HEK293 (cell line): ENCODE data around the gene OGFRL1.

Experiments
- CTCF ChIA-PET: fragments of 350-600 bp; formaldehyde crosslinking; extraction: SDS; loops from one replicate; lab custom pipeline; 2021; ENCODE audit warnings: antibody characterized with exemption; lab: Yijun Ruan, JAX
- POLR2A ChIA-PET: fragments of 300-600 bp; formaldehyde crosslinking; extraction: SDS; loops from one replicate; lab custom pipeline; 2020; ENCODE audit warnings: antibody characterized with exemption, inconsistent platforms; lab: Yijun Ruan, JAX
- H3K27ac ChIP-seq: fragments of 200-500 bp; sonication (Bioruptor generic); 2 replicates; pipeline ENCODE4 v1.5.1; 2014; ENCODE audit warnings: low read depth, low read length, control low read depth, inconsistent platforms; ENCODE audit errors: extremely low read depth
- H3K36me3 ChIP-seq, 2 experiments: fragments of 200-500 bp in 1 of 2; sonication (Bioruptor generic) in 1 of 2; 1 replicate in 1 of 2; 2 replicates in 1 of 2; pipeline ENCODE4 v1.5.1; 2014 to 2017; ENCODE audit warnings: inconsistent platforms in 2 of 2, low read length in 2 of 2; ENCODE audit not compliant: control insufficient read depth in 2 of 2, insufficient read depth in 1 of 2
- H3K4me1 ChIP-seq: fragments of 200-500 bp; sonication (Bioruptor generic); 2 replicates; pipeline ENCODE4 v1.5.1; 2014; ENCODE audit warnings: mild to moderate bottlenecking, low read length, inconsistent platforms; ENCODE audit not compliant: control insufficient read depth, insufficient read depth
- H3K4me3 ChIP-seq: 2 replicates; pipeline ENCODE4 v1.5.1; 2011; ENCODE audit warnings: low read depth, mild to moderate bottlenecking, control low read depth, low read length, moderate library complexity
- H3K9me3 ChIP-seq: fragments of 200-500 bp; sonication (Bioruptor generic); 2 replicates; pipeline ENCODE4 v1.5.1; 2014; ENCODE audit warnings: low read depth, low read length, inconsistent platforms; ENCODE audit not compliant: control insufficient read depth, insufficient read depth
- BCL11A ChIP-seq: fragments of 450-650 bp; formaldehyde crosslinking; IDR thresholded peaks from 2 replicates; pipeline ENCODE4 v1.5.1; 2016; ENCODE audit warnings: low read depth, missing biosample characterization, missing genetic modification characterization
- GLIS1 ChIP-seq: fragments of 450-650 bp; formaldehyde crosslinking; IDR thresholded peaks from 2 replicates; pipeline ENCODE4 v1.5.1; 2016; ENCODE audit warnings: missing biosample characterization, missing genetic modification characterization
- KLF1 ChIP-seq: fragments of 450-650 bp; formaldehyde crosslinking; IDR thresholded peaks from 2 replicates; pipeline ENCODE4 v1.5.1; 2016; ENCODE audit warnings: missing biosample characterization, missing genetic modification characterization
- SP2 ChIP-seq: fragments of 450-650 bp; formaldehyde crosslinking; IDR thresholded peaks from 2 replicates; pipeline ENCODE4 v1.5.1; 2016; ENCODE audit warnings: missing biosample characterization, missing genetic modification characterization
- TRIM28 ChIP-seq: IDR thresholded peaks from 2 replicates; pipeline ENCODE4 v1.6.1; 2011; ENCODE audit warnings: low read length, control low read depth, borderline replicate concordance
- YY2 ChIP-seq: fragments of 450-650 bp; formaldehyde crosslinking; IDR thresholded peaks from 2 replicates; pipeline ENCODE4 v1.5.1; 2016; ENCODE audit warnings: missing biosample characterization, missing genetic modification characterization
- ZEB2 ChIP-seq: fragments of 450-650 bp; formaldehyde crosslinking; IDR thresholded peaks from 2 replicates; pipeline ENCODE4 v1.5.1; 2016; ENCODE audit warnings: missing biosample characterization, missing genetic modification characterization
- ZNF133 ChIP-seq: fragments of 450-650 bp; formaldehyde crosslinking; IDR thresholded peaks from 2 replicates; pipeline ENCODE4 v1.5.1; 2016; ENCODE audit warnings: missing biosample characterization, missing genetic modification characterization
- ZNF140 ChIP-seq: fragments of 450-650 bp; formaldehyde crosslinking; IDR thresholded peaks from 2 replicates; pipeline ENCODE4 v1.5.1; 2016; ENCODE audit warnings: missing biosample characterization, missing genetic modification characterization
- ZNF211 ChIP-seq: fragments of 450-650 bp; formaldehyde crosslinking; IDR thresholded peaks from 2 replicates; pipeline ENCODE4 v1.5.1; 2016; ENCODE audit warnings: low read depth, missing biosample characterization, missing genetic modification characterization
- ZNF335 ChIP-seq: fragments of 450-650 bp; formaldehyde crosslinking; conservative IDR thresholded peaks from 2 replicates; pipeline ENCODE4 v1.5.1; 2016; ENCODE audit warnings: missing biosample characterization, missing genetic modification characterization
- ZNF404 ChIP-seq: fragments of 450-650 bp; formaldehyde crosslinking; IDR thresholded peaks from 2 replicates; pipeline ENCODE4 v1.5.1; 2017; ENCODE audit warnings: missing biosample characterization, missing genetic modification characterization
- ZNF558 ChIP-seq: fragments of 450-650 bp; formaldehyde crosslinking; IDR thresholded peaks from 2 replicates; pipeline ENCODE4 v1.5.1; 2016; ENCODE audit warnings: missing biosample characterization, missing genetic modification characterization
- ZNF596 ChIP-seq: fragments of 450-650 bp; IDR thresholded peaks from 2 replicates; pipeline ENCODE4 v1.5.0; 2018; ENCODE audit warnings: missing biosample characterization, mild to moderate bottlenecking, missing genetic modification characterization, moderate library complexity
- ZNF654 ChIP-seq: fragments of 450-650 bp; formaldehyde crosslinking; IDR thresholded peaks from 2 replicates; pipeline ENCODE4 v1.5.1; 2016; ENCODE audit warnings: low read depth, missing biosample characterization, missing genetic modification characterization
- ZNF843 ChIP-seq: fragments of 450-650 bp; formaldehyde crosslinking; IDR thresholded peaks from 2 replicates; pipeline ENCODE4 v1.5.1; 2016; ENCODE audit warnings: missing biosample characterization, missing genetic modification characterization
- TF ChIP-seq, protein P1 (sequence below): fragments of 450-650 bp; formaldehyde crosslinking; IDR thresholded peaks from 2 replicates; pipeline ENCODE4 v1.5.1; 2016; ENCODE audit warnings: missing biosample characterization, missing genetic modification characterization
- TF ChIP-seq, protein P2 (sequence below): fragments of 450-650 bp; formaldehyde crosslinking; conservative IDR thresholded peaks from 2 replicates; pipeline ENCODE4 v1.5.1; 2016; ENCODE audit warnings: low read depth, missing biosample characterization, missing genetic modification characterization

The OGFRL1 gene

DNA sequence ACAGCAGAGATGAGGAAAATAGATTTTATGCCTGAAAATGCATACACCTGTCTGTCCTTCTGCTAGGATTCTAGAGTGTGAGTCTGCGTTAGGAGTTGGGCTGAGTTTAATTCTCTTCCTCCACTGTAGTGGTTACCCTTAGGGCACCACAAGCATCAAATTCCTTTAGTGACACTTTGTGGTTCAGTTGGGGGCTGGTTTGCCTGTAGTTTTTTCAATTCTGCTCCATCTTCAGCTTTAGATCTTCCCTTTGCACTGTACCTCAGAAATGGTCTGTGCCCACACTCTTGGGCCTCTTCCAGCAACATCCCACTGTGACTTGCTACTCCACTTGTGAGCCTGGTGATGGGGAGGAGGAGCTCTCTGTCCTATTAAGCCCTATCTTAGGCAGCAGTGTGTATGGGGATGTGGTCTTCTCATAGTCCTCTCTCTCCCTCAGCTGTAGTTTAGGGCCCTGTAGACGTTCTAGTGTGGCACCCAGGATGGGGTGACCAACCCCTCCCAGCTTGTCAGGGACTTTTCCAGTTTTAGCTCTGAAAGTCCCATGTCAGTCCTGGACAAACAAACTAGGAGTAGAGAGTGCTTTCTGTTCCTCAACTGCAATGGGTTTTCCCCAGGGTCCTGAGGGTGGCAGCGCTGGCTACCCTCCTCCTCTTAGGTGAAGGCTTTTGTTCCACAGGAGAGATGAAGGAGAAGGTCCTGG, 19.7 kb upstream of the OGFRL1 start:
- H3K27ac ChIP-seq = no peak overlapping the region
- CTCF ChIA-PET = interaction anchor here (0.9 to 1.0 kb wide), 2 partner anchors 19 to 20 kb away, joined by 3 read pairs; partner anchors contain the start of gene OGFRL1
- TF ChIP-seq SP2 (tag by site-specific recombination) (no peak), ZNF654 (tag by site-specific recombination) (no peak), ZNF211 (tag by site-specific recombination) (no peak), GLIS1 (no peak)
- no peaks in the 10 kb centered on the region for H3K36me3 ChIP-seq
- H3K4me3 ChIP-seq = no peak overlapping the region
- POLR2A ChIA-PET = interaction anchor here (1.2 kb wide), 1 partner anchor 19 kb away, joined by 3 read pairs; no protein-coding TSS in a partner anchor
- H3K9me3 ChIP-seq = no peaks in the 10 kb centered on the region
- H3K4me1 ChIP-seq = no peaks in the 10 kb centered on the region

- Histone ChIP-seq H3K36me3 (no peaks in the 10 kb centered on the region), H3K4me1 (no peaks in the 10 kb centered on the region), H3K4me3 (no peak overlapping the region), H3K9me3 (no peaks in the 10 kb centered on the region), H3K27ac (no peak overlapping the region)
- ChIA-PET CTCF (interaction anchor here (0.8 kb wide), 2 partner anchors 10 to 185 kb away, joined by 3 read pairs; no protein-coding TSS in a partner anchor), POLR2A (no interaction called here)
- peak; percentile 89 for TF ChIP-seq KLF1 (tag by site-specific recombination)
- TF ChIP-seq, protein P1, sequence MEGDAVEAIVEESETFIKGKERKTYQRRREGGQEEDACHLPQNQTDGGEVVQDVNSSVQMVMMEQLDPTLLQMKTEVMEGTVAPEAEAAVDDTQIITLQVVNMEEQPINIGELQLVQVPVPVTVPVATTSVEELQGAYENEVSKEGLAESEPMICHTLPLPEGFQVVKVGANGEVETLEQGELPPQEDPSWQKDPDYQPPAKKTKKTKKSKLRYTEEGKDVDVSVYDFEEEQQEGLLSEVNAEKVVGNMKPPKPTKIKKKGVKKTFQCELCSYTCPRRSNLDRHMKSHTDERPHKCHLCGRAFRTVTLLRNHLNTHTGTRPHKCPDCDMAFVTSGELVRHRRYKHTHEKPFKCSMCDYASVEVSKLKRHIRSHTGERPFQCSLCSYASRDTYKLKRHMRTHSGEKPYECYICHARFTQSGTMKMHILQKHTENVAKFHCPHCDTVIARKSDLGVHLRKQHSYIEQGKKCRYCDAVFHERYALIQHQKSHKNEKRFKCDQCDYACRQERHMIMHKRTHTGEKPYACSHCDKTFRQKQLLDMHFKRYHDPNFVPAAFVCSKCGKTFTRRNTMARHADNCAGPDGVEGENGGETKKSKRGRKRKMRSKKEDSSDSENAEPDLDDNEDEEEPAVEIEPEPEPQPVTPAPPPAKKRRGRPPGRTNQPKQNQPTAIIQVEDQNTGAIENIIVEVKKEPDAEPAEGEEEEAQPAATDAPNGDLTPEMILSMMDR = no peak
- TF ChIP-seq TRIM28 = 0 out of 2 replicates have a peak, but pooled peaks have one; percentile 35
These were observed 10.5 kb upstream of the OGFRL1 start for GRCh38 chr6:71277926-71278600.

DNA sequence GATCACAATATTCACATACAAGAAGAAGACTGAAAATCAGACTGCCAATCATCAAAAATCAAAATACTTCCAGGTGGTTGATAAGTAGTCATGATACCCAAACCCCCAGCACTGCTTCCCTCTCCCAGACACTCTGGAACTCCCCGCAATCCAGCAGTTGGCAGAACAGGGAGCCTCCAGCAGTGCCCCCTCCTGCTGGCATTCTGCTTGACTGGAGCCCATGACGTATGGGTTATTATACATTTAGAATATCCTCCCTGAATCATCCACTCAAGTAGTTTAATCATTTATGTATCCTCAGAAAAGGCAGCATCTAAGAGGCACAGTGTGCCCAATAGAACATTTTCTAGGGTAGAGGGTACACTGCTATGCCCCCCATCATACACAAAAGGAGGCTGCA, 9.3 kb upstream of the OGFRL1 start:
- Histone ChIP-seq H3K4me3 (no peak overlapping the region), H3K27ac (no peak overlapping the region), H3K9me3 (no peaks in the 10 kb centered on the region), H3K4me1 (no peaks in the 10 kb centered on the region), H3K36me3 (no peaks in the 10 kb centered on the region)
- ChIA-PET POLR2A (interaction anchor here (1.0 kb wide), 1 partner anchor 9 kb away, joined by 3 read pairs; the partner anchor contains the start of gene OGFRL1), CTCF (no interaction called here)
- no peak for TF ChIP-seq ZNF140 (tag by site-specific recombination)
- 0 out of 2 replicates have a peak, but pooled peaks have one; percentile 8 for TF ChIP-seq GLIS1

DNA sequence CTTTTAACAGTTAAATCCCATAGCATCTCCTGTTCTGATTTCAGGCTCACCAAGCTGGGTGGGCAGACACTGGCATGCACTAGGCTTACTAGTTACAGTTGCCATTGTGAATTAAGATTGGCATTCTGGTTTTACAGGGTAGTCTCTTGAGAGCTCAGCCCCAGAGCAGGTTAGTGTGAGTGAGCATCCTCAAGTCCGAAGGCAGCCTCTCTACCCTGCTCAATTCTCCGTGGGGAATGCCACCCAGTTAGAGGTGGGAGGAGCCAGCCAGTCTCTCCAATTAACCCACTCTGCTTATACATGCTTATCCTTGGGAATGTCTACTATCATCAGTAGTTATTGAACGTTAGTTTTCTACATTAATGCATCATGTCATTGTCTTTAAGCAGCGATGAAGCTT, 8.9 kb upstream of the OGFRL1 start:
- TF ChIP-seq ZNF596 (tag by site-specific recombination) = no peak
- TF ChIP-seq ZEB2 = no peak
- H3K9me3 ChIP-seq = no peaks in the 10 kb centered on the region
- H3K4me3 ChIP-seq = no peak overlapping the region
- ChIA-PET POLR2A (interaction anchor here (1.0 kb wide), 1 partner anchor 9 kb away, joined by 3 read pairs; the partner anchor contains the start of gene OGFRL1), CTCF (interaction anchor here (2.0 kb wide), 1 partner anchor 9 kb away, joined by 8 read pairs; no protein-coding TSS in a partner anchor)
- no peaks in the 10 kb centered on the region for H3K4me1 ChIP-seq
- H3K36me3 ChIP-seq = no peaks in the 10 kb centered on the region
- H3K27ac ChIP-seq = no peak overlapping the region

DNA sequence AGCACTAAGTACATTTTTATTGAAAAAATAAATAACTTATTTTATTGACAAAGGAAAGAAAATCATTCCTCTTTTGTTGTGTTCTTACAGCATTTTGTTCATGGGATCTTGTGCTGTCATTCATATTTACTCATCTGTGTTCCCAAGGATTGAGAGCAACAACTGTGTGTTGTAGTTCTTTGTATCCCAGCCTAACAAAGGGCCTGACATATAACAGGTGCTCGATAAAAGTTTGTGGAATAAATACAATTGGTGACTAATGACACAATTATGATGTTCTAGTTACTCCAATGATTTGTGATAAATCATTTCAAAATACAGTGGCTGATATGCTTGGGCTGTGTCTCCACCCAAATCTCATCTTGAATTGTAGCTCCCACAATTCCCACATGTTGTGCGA, 7.9 kb upstream of the OGFRL1 start:
- ChIA-PET POLR2A (interaction anchor here (0.6 kb wide), 1 partner anchor 188 kb away, joined by 3 read pairs; no protein-coding TSS in a partner anchor), CTCF (interaction anchor here (2.0 kb wide), 1 partner anchor 10 kb away, joined by 8 read pairs; no protein-coding TSS in a partner anchor)
- Histone ChIP-seq H3K4me3 (no peak overlapping the region), H3K36me3 (no peaks in the 10 kb centered on the region), H3K4me1 (no peaks in the 10 kb centered on the region), H3K27ac (no peak overlapping the region), H3K9me3 (no peaks in the 10 kb centered on the region)
- TF ChIP-seq ZNF335 (no peak), BCL11A (no peak), YY2 (tag by site-specific recombination) (no peak), ZNF558 (no peak), ZNF404 (no peak), ZNF133 (tag by site-specific recombination) (no peak), ZNF843 (tag by site-specific recombination) (no peak)
- TF ChIP-seq, protein P2, sequence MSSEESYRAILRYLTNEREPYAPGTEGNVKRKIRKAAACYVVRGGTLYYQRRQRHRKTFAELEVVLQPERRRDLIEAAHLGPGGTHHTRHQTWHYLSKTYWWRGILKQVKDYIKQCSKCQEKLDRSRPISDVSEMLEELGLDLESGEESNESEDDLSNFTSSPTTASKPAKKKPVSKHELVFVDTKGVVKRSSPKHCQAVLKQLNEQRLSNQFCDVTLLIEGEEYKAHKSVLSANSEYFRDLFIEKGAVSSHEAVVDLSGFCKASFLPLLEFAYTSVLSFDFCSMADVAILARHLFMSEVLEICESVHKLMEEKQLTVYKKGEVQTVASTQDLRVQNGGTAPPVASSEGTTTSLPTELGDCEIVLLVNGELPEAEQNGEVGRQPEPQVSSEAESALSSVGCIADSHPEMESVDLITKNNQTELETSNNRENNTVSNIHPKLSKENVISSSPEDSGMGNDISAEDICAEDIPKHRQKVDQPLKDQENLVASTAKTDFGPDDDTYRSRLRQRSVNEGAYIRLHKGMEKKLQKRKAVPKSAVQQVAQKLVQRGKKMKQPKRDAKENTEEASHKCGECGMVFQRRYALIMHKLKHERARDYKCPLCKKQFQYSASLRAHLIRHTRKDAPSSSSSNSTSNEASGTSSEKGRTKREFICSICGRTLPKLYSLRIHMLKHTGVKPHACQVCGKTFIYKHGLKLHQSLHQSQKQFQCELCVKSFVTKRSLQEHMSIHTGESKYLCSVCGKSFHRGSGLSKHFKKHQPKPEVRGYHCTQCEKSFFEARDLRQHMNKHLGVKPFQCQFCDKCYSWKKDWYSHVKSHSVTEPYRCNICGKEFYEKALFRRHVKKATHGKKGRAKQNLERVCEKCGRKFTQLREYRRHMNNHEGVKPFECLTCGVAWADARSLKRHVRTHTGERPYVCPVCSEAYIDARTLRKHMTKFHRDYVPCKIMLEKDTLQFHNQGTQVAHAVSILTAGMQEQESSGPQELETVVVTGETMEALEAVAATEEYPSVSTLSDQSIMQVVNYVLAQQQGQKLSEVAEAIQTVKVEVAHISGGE = no peak
